A673 (cell line): Measurements from ENCODE around the gene RASD2.

Source experiments
- EZH2 ChIP-seq: fragments of 200-600 bp; sonication (generic); IDR thresholded peaks from 2 replicates; pipeline ENCODE4 v1.6.1; 2017; ENCODE audit warnings: borderline replicate concordance, low read depth, mild to moderate bottlenecking, mixed read lengths, antibody characterized with exemption, low read length; ENCODE audit not compliant: poor library complexity, severe bottlenecking
- TF ChIP-seq, protein P1 (sequence below): fragments of 300-800, 200-600 bp; sonication (generic); conservative IDR thresholded peaks from 2 replicates; pipeline ENCODE4 v1.5.1; 2017; ENCODE audit warnings: low read depth, mild to moderate bottlenecking, antibody characterized with exemption, low read length, moderate library complexity, mixed read lengths

DNA sequence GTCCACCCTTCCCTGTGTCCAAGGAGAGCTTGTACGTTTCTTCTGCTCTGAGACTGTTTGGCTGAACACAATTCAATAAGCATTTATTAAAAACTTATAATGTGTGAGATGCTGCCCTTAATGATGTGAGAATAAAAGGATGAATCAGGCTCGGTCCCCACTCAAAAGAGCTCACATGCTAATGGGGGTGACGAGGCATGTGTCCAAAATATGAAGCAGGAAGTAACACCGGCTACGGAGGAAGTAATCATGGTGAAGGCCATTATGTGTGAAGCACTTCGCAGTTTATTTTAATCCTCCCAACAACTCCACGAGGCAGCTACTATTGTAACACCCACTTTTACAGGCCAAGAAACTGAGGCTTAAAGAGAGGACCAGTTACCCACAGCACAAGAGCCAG lies 3.4 kb upstream of the RASD2 start:
- TF ChIP-seq, protein P1, sequence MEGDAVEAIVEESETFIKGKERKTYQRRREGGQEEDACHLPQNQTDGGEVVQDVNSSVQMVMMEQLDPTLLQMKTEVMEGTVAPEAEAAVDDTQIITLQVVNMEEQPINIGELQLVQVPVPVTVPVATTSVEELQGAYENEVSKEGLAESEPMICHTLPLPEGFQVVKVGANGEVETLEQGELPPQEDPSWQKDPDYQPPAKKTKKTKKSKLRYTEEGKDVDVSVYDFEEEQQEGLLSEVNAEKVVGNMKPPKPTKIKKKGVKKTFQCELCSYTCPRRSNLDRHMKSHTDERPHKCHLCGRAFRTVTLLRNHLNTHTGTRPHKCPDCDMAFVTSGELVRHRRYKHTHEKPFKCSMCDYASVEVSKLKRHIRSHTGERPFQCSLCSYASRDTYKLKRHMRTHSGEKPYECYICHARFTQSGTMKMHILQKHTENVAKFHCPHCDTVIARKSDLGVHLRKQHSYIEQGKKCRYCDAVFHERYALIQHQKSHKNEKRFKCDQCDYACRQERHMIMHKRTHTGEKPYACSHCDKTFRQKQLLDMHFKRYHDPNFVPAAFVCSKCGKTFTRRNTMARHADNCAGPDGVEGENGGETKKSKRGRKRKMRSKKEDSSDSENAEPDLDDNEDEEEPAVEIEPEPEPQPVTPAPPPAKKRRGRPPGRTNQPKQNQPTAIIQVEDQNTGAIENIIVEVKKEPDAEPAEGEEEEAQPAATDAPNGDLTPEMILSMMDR, result no peak
- TF ChIP-seq EZH2, result no peak
